ENCODE results near the gene PTPRG.

DNA sequence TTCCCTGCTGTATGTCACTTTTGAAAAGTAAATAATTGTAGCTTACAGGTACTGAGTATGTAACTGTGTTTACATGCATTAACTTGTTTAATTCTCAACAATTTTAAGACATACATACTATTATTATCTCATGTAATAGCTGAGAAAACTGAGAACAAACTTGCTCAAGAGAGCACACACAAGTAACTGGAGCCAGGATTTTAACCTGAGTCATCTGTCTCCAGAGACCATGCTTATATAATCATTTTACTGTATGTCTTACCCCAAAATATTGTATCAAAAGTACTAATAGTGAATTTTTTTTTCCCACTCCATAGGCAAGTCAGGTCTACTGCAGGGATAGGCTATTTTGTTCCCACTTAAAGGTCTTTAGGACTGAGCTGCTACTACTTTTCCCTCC lies 716.6 kb downstream of the PTPRG start:
- no peak for TF ChIP-seq CTCF (IDR thresholded peaks at IDR 0.05)
- TF ChIP-seq POLR2AphosphoS5 (IDR thresholded peaks at IDR 0.05): no peak
- no peak for TF ChIP-seq EP300 (IDR thresholded peaks at IDR 0.05)
- TF ChIP-seq POLR2A (IDR thresholded peaks at IDR 0.05): no peak
